Peyer's patch (tissue), 4 donors: ENCODE measurements around the gene SMG6. TPM values are rescaled to one million over a fixed set of nuclear protein-coding genes. Genes with fewer than 3 reads are reported as not detected.
A peak's percentile ranks its signal among the peaks of the same experiment; 100 is the strongest.

Experiments used
- DNase-seq, 3 donors: peaks; one replicate each; pipeline ENCODE4 v3.0.0-alpha.2; 2017 to 2019
- H3K27ac ChIP-seq, 4 donors: fragments of 200-600 bp; sonication (generic); one replicate each; pipeline ENCODE4 v1.5.1; 2016 to 2019
- H3K27me3 ChIP-seq, 2 donors: fragments of 200-600 bp; sonication (generic); one replicate each; pipeline ENCODE4 v1.5.1; 2019
- H3K36me3 ChIP-seq, 3 donors: fragments of 200-600 bp; sonication (generic); one replicate each; pipeline ENCODE4 v1.5.1; 2016 to 2019
- H3K4me1 ChIP-seq, 4 donors: fragments of 200-600 bp; sonication (generic); one replicate each; pipeline ENCODE4 v1.5.1; 2016 to 2019
- H3K4me3 ChIP-seq, 4 donors: fragments of 200-600 bp; sonication (generic); 1 replicate in 3 of 4; 2 replicates in 1 of 4; pipeline ENCODE4 v1.5.1; 2016 to 2019; ENCODE audit warnings: mild to moderate bottlenecking in 1 of 4
- H3K9me3 ChIP-seq, 4 donors: fragments of 200-600 bp; sonication (generic); one replicate each; pipeline ENCODE4 v1.5.1; 2016 to 2019; ENCODE audit warnings: mild to moderate bottlenecking in 1 of 4
- POLR2A ChIP-seq, 2 donors: fragments of 450-650 bp; IDR thresholded peaks; one replicate each; pipeline ENCODE4 v1.5.1; 2017; ENCODE audit warnings: antibody characterized with exemption in 2 of 2, mild to moderate bottlenecking in 2 of 2, moderate library complexity in 2 of 2
- total RNA-seq, 4 donors: library from RNA; depleted of rRNA; stranded (reverse); fragments of >200 nt; gene quantifications; one replicate each; pipeline ENCODE4 v1.1.0, GENCODE V29; 2016
- TF ChIP-seq, protein P1 (sequence below), 6 experiments: fragments of 450-650 bp in 4 of 6; fragments of 200-600 bp in 2 of 6; sonication (generic) in 1 of 6; IDR thresholded peaks; one replicate each; pipeline ENCODE4 v1.5.1; 2017 to 2019; ENCODE audit warnings: antibody characterized with exemption in 6 of 6, mild to moderate bottlenecking in 3 of 6, moderate library complexity in 1 of 6

The SMG6 gene
- total RNA-seq, 4 donors from 2014 or later, result 33.3 to 139 (median 67.4) TPM

DNA sequence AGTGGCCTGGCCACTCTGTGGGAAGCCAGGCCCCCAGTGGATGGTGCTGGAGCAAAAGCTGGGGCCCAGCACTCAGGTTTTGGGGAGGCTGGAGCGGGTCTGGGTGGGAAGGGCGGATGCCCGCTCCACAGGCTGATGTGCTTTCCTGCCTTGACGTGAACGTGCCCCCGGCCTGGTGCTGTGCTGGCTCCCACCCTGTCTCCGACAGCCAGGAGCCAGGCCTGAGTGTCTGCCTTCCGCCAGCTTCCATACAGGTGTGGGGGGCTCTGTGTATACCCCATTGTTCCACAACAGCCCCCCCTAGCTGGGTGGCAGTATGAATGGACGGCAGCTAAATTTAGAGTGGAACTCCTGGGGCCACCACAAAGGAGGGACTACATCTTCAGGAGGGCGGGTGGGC is 228.7 kb downstream of the SMG6 start:
- Histone ChIP-seq H3K36me3 (peaks cover 0 to 11% (median 0%) of the 10 kb centered on the region in 3 donors), H3K27ac (peak overlapping the region; percentile 38 to 72 (median 66))
- TF ChIP-seq POLR2A (IDR thresholded peaks at IDR 0.05), result no peak
- TF ChIP-seq, protein P1, sequence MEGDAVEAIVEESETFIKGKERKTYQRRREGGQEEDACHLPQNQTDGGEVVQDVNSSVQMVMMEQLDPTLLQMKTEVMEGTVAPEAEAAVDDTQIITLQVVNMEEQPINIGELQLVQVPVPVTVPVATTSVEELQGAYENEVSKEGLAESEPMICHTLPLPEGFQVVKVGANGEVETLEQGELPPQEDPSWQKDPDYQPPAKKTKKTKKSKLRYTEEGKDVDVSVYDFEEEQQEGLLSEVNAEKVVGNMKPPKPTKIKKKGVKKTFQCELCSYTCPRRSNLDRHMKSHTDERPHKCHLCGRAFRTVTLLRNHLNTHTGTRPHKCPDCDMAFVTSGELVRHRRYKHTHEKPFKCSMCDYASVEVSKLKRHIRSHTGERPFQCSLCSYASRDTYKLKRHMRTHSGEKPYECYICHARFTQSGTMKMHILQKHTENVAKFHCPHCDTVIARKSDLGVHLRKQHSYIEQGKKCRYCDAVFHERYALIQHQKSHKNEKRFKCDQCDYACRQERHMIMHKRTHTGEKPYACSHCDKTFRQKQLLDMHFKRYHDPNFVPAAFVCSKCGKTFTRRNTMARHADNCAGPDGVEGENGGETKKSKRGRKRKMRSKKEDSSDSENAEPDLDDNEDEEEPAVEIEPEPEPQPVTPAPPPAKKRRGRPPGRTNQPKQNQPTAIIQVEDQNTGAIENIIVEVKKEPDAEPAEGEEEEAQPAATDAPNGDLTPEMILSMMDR (IDR thresholded peaks at IDR 0.05), result no peak

DNA sequence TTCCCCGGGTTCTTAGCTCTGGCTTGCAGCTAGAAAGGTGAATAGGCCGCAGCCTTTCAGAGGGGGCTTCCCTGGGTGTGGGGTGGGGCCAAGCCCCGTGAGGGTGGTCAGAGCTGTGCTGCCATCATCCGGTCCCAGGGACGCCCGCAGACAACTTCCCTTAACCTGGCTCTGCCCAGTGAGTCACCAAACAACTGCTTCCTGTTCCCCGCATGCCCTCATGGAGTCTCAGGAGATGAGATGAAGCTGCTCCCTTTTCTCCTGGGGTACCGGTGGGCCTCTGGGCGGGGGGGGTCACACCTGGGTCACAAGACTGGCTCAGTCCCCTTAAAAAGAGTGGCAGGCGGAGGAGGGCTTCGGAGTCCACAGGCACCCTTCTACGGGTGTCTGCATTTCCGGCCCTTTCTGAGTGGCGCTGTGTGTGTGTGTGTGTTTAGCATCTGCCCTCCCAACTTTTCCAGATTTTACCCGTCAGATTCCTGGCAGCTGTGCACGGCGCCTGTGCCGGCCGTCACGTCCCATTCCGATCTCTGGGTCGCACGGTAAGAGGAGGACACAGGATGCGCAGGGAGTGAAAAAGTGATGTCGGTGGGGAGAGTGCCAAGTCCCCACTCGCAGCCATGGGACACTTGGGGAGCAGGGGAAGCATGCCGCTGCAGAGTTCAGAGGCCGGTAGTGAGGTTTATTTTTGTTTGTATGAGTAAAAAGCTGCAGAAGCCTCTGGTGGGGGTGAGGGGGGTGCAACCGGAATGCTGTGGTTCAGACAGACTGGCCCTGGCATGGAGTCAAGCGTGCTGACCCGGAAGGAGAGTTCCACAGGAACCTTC is 231.9 kb downstream of the SMG6 start:
- TF ChIP-seq, protein P1 (IDR thresholded peaks at IDR 0.05), result no peak
- no peak for TF ChIP-seq POLR2A (IDR thresholded peaks at IDR 0.05)
- Histone ChIP-seq H3K9me3 (no peaks in the 10 kb centered on the region), H3K4me3 (no peak overlapping the region), H3K36me3 (no peaks in the 10 kb centered on the region), H3K27me3 (no peaks in the 10 kb centered on the region), H3K27ac (peak overlapping the region; percentile 63 to 94 (median 70)), H3K4me1 (peaks cover 2 to 47% (median 17%) of the 10 kb centered on the region in 4 donors)
- DNase-seq, result peak in 1 of 3 donors; percentile 53

More for the DNA sequence above, 228.7 kb downstream of the SMG6 start:
- Histone ChIP-seq H3K9me3 (no peaks in the 10 kb centered on the region), H3K27me3 (no peaks in the 10 kb centered on the region), H3K4me1 (peaks cover 0 to 23% (median 12%) of the 10 kb centered on the region in 4 donors), H3K4me3 (no peak overlapping the region)
- DNase-seq, result peak in 1 of 3 donors; percentile 43

DNA sequence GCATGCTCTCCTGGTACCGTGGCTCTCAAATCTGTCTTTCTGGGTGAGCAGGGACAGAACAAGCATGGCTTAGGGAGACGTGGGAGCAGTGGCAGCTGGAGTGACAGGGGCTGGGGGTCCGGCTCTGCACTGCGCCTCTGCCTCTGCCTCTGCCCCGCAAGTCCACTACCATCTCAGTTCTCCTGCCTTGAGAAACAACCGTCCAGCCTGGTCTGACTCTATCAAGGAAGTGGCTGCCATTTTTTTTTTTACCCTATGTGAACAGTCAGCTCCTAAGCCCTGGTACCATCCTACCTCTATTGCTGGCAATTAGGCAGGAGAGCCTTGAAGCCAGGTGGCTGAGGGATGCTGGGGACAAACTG is 232.6 kb downstream of the SMG6 start:
- H3K9me3 ChIP-seq, result no peaks in the 10 kb centered on the region
- H3K27me3 ChIP-seq, result no peaks in the 10 kb centered on the region
- H3K36me3 ChIP-seq, result no peaks in the 10 kb centered on the region
- TF ChIP-seq POLR2A (IDR thresholded peaks at IDR 0.05), result no peak
- TF ChIP-seq, protein P1 (IDR thresholded peaks at IDR 0.05), result no peak
- H3K4me3 ChIP-seq, result no peak overlapping the region
- H3K27ac ChIP-seq, result peak overlapping the region; percentile 63 to 94 (median 70)
- peaks cover 2 to 47% (median 17%) of the 10 kb centered on the region in 4 donors for H3K4me1 ChIP-seq
- peak in 1 of 3 donors; percentile 27 for DNase-seq

DNA sequence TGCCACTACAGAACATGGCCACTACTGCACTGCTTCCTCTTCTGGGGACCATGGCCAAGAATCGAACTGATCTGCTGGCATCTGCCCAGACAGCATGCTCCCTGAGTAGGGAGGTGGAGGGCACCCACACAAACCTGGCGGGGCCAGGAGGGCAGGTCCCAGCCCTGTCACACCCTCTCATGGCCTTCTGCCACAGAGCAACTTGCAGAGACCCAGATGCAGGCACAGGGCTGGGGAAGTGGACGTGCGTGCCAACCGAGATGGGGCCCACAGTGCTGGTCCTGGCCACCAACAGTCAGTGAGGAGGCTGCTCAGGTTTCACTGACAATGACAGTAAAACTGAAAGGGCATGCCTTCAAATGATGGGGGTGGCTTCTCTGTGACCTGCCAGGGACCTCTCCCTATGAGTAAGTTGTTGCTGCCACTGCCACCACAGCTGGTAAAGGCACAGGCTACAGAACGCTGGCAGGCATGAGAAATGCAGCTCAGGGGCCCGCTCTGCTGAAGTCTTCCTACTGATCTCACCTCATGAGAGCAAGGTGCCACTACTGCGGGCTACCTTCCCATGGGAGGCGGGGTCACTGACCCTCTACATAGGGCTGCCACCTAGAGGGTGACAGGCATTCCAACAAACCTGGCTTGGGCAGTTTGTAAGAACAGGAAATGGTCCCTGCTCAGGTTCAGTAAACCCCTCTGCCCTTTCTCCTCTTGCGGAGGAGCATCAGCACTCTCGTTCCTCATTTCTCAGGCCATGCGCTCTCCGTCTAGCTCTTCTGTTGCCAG is 233.2 kb downstream of the SMG6 start:
- peaks cover 2 to 47% (median 17%) of the 10 kb centered on the region in 4 donors for H3K4me1 ChIP-seq
- peak in 1 of 3 donors; percentile 33 for DNase-seq
- H3K36me3 ChIP-seq, result no peaks in the 10 kb centered on the region
- H3K9me3 ChIP-seq, result no peaks in the 10 kb centered on the region
- peak overlapping the region; percentile 63 to 94 (median 70) for H3K27ac ChIP-seq
- no peak for TF ChIP-seq POLR2A (IDR thresholded peaks at IDR 0.05)
- TF ChIP-seq, protein P1 (IDR thresholded peaks at IDR 0.05), result no peak
- no peak overlapping the region for H3K4me3 ChIP-seq
- H3K27me3 ChIP-seq, result no peaks in the 10 kb centered on the region

DNA sequence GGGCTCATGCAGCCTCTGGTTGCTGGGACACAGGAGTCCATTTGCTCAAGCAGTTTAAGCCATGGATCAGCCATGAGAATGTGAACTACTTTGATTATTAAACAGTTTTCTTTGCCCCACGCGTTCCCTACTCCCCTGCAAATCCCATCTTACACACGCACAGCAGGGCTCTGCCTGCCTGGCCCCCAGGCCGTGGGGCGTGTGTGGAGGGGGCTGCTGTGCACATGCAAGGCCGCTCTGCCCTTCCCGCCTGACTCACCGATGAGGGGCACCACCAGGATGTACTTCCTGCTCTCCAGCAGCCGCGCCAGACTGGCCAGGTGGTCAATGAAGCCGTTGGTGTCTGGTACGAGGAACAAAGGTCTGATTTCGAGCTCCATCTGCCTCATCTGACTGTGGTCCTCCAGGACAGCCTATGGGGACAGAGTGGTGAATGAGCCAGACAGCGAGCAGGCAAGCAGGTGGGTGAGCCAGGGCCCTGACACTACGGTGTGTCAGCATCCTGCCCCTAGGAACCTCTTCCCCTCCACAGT is 235.0 kb downstream of the SMG6 start:
- peaks cover 2 to 61% (median 33%) of the 10 kb centered on the region in 4 donors for H3K4me1 ChIP-seq
- no peaks in the 10 kb centered on the region for H3K9me3 ChIP-seq
- H3K27me3 ChIP-seq, result no peaks in the 10 kb centered on the region
- DNase-seq, result peak in 1 of 3 donors; percentile 56
- H3K4me3 ChIP-seq, result no peak overlapping the region
- TF ChIP-seq POLR2A (IDR thresholded peaks at IDR 0.05), result no peak
- TF ChIP-seq, protein P1 (IDR thresholded peaks at IDR 0.05), result no peak
- H3K27ac ChIP-seq, result peak overlapping the region; percentile 58 to 96 (median 94)
- peaks cover 0 to 12% (median 0%) of the 10 kb centered on the region in 3 donors for H3K36me3 ChIP-seq
